Astrocyte (in vitro differentiated cells and primary cell): ENCODE measurements around the gene C1orf226.

Source experiments
- EZH2 ChIP-seq: IDR thresholded peaks from 2 replicates; pipeline ENCODE4 v1.6.1; 2012; ENCODE audit warnings: mild to moderate bottlenecking, low read length, inconsistent platforms; ENCODE audit not compliant: insufficient read depth
- TF ChIP-seq, protein P1 (sequence below): IDR thresholded peaks from 2 replicates; pipeline ENCODE4 v1.5.1; 2011; ENCODE audit warnings: low read depth, mild to moderate bottlenecking, inconsistent platforms, low read length, moderate library complexity; ENCODE audit not compliant: insufficient read depth

DNA sequence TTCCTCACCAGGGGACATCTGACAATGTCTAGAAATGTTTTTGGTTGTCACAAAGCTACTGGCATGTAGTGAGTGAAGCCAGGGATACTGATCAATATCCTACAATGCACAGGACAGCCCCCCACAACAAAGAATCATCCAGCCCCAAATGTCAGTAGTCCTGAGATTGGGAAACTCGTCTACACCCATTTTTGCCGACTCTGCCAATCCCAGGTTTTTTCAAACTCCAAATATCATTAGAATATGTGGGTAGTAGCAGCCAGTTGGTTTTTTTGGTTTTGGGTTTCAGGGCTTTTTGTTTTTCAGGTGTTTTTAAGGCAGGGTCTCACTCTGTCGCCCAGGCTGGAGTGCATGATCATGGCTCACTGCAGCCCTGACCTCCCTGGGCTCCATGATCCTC lies 10.8 kb upstream of the C1orf226 start:
- TF ChIP-seq, protein P1, sequence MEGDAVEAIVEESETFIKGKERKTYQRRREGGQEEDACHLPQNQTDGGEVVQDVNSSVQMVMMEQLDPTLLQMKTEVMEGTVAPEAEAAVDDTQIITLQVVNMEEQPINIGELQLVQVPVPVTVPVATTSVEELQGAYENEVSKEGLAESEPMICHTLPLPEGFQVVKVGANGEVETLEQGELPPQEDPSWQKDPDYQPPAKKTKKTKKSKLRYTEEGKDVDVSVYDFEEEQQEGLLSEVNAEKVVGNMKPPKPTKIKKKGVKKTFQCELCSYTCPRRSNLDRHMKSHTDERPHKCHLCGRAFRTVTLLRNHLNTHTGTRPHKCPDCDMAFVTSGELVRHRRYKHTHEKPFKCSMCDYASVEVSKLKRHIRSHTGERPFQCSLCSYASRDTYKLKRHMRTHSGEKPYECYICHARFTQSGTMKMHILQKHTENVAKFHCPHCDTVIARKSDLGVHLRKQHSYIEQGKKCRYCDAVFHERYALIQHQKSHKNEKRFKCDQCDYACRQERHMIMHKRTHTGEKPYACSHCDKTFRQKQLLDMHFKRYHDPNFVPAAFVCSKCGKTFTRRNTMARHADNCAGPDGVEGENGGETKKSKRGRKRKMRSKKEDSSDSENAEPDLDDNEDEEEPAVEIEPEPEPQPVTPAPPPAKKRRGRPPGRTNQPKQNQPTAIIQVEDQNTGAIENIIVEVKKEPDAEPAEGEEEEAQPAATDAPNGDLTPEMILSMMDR, result no peak
- TF ChIP-seq EZH2, result no peak
